CD4-positive, alpha-beta T cell treated with Interleukin-17A for 4 hours (primary cell): ENCODE data around the gene TMEM129.
A peak's percentile ranks its signal among the peaks of the same experiment; 100 is the strongest.
"Not testable (repeated sequence)": the region's sequence is repeated elsewhere in the genome, so short reads cannot be mapped to it uniquely, and the experiment has no call there.

Experiments used
- DNase-seq: peaks from one replicate; pipeline ENCODE4 v3.0.0-alpha.2; 2020; ENCODE audit warnings: mixed read lengths

Gene TMEM129

GRCh38 chr4:1691737-1692373 is 29.3 kb downstream of the TMEM129 start:
- DNase-seq, result no peak

GRCh38 chr4:1690698-1691097 is 30.4 kb downstream of the TMEM129 start:
- no peak for DNase-seq

GRCh38 chr4:1686440-1687036 is 34.6 kb downstream of the TMEM129 start:
- DNase-seq, result no peak

- DNase-seq, result no peak
Measured at GRCh38 chr4:1685235-1686150, 35.6 kb downstream of the TMEM129 start.

- DNase-seq, result peak; percentile 98
Measured at GRCh38 chr4:1684506-1685234, 36.5 kb downstream of the TMEM129 start.

GRCh38 chr4:1683736-1684505 is 37.2 kb downstream of the TMEM129 start, which contains the start of gene FAM53A:
TSS of gene FAM53A (minus strand) at chr4:1684313. CDS start at chr4:1668741, 15,572 bp downstream.
- DNase-seq, result peak; percentile 44

GRCh38 chr4:1683261-1683735 is 37.8 kb downstream of the TMEM129 start:
- DNase-seq, result no peak

- DNase-seq, result no peak
Measured at GRCh38 chr4:1682860-1683259, 38.3 kb downstream of the TMEM129 start.

GRCh38 chr4:1678244-1678643 is 42.9 kb downstream of the TMEM129 start:
- no peak for DNase-seq

- DNase-seq, result no peak
Measured at GRCh38 chr4:1676605-1677525, 44.3 kb downstream of the TMEM129 start.

- no peak for DNase-seq
Measured at GRCh38 chr4:1675802-1676137, 45.4 kb downstream of the TMEM129 start.

GRCh38 chr4:1675136-1675801 is 45.9 kb downstream of the TMEM129 start:
- no peak for DNase-seq

- no peak for DNase-seq
Measured at GRCh38 chr4:1674682-1675081, 46.4 kb downstream of the TMEM129 start.

- no peak for DNase-seq
Measured at GRCh38 chr4:1673671-1674070, 47.5 kb downstream of the TMEM129 start.

- DNase-seq, result not testable (repeated sequence)
Measured at GRCh38 chr4:1671011-1671410, 50.1 kb downstream of the TMEM129 start.

GRCh38 chr4:1670279-1670678 is 50.8 kb downstream of the TMEM129 start:
- DNase-seq, result no peak

GRCh38 chr4:1669850-1670249 is 51.3 kb downstream of the TMEM129 start:
- no peak for DNase-seq

GRCh38 chr4:1669270-1669669 is 51.9 kb downstream of the TMEM129 start:
- no peak for DNase-seq

- DNase-seq, result no peak
Measured at GRCh38 chr4:1668488-1668840, 52.7 kb downstream of the TMEM129 start.

GRCh38 chr4:1667273-1667672 is 53.9 kb downstream of the TMEM129 start:
- no peak for DNase-seq

- no peak for DNase-seq
Measured at GRCh38 chr4:1666391-1666790, 54.7 kb downstream of the TMEM129 start.
